Thymus (tissue), 14 donors: ENCODE measurements around the gene RGS16. TPM values are rescaled to one million over a fixed set of nuclear protein-coding genes. Genes with fewer than 3 reads are reported as not detected.

Experiments
- DNase-seq, 9 donors: peaks; one replicate each; pipeline ENCODE4 v3.0.0-alpha.2; 2013; ENCODE audit warnings: low spot score in 9 of 9, low read depth in 6 of 9, missing footprints in 1 of 9
- H3K27ac ChIP-seq, 2 donors: one replicate each; pipeline ENCODE4 v1.5.1; 2013; ENCODE audit warnings: control low read depth in 1 of 2, low read depth in 1 of 2, low read length in 1 of 2, mild to moderate bottlenecking in 1 of 2, moderate library complexity in 1 of 2
- H3K27me3 ChIP-seq, 2 donors: one replicate each; pipeline ENCODE4 v1.5.1; 2013; ENCODE audit warnings: low read length in 1 of 2; ENCODE audit not compliant: control insufficient read depth in 2 of 2, insufficient read depth in 1 of 2
- H3K36me3 ChIP-seq, 2 donors: one replicate each; pipeline ENCODE4 v1.5.1; 2013; ENCODE audit warnings: low read length in 1 of 2, mild to moderate bottlenecking in 1 of 2, moderate library complexity in 1 of 2; ENCODE audit not compliant: control insufficient read depth in 2 of 2, insufficient read depth in 2 of 2
- H3K4me1 ChIP-seq, 2 donors: one replicate each; pipeline ENCODE4 v1.5.1; 2013; ENCODE audit warnings: low read length in 2 of 2; ENCODE audit not compliant: control insufficient read depth in 2 of 2, insufficient read depth in 2 of 2
- H3K4me3 ChIP-seq, 2 donors: one replicate each; pipeline ENCODE4 v1.5.1; 2013; ENCODE audit warnings: low read length in 2 of 2, control low read depth in 1 of 2, mild to moderate bottlenecking in 1 of 2
- H3K9me3 ChIP-seq, 2 donors: one replicate each; pipeline ENCODE4 v1.5.1; 2013; ENCODE audit warnings: low read length in 1 of 2, mild to moderate bottlenecking in 1 of 2; ENCODE audit not compliant: control insufficient read depth in 2 of 2, insufficient read depth in 1 of 2
- WGBS: extraction: QIAGEN DNeasy Blood & Tissue Kit; methylation state at CpG from one replicate; pipeline ENCODE4 v1.1.7; 2013; 5-methylcytosine and 5-hydroxymethylcytosine counted together
- long read RNA-seq, 10 donors: transcript quantifications; one replicate each; lab custom pipeline, GENCODE V29; 2026
- polyA plus RNA-seq: library from polyadenylated mRNA; stranded (reverse); fragments of 200-250 nt; gene quantifications from one replicate; pipeline ENCODE4 v1.2.3, GENCODE V29; 2013
- total RNA-seq: library from RNA; stranded (reverse); fragments of 120-200 nt; gene quantifications from one replicate; pipeline ENCODE4 v1.2.4, GENCODE V29; 2013
- donor health status: healthy.

RGS16 gene
- total RNA-seq (8.3 TPM), polyA plus RNA-seq (5.0 TPM)
- long read RNA-seq, donor 1, partial matches to known transcripts = 0 of 1 reads
- long read RNA-seq, donor 1, other reads (novel, unspliced or antisense) = 0 of 1 reads
- long read RNA-seq, donor 2, transcript RGS16-201 (5 exons, 2,427 nt) = major isoform, 8 of 8 reads
- long read RNA-seq, donor 2, partial matches to known transcripts = 0 of 8 reads
- long read RNA-seq, donor 2, other reads (novel, unspliced or antisense) = 0 of 8 reads
- long read RNA-seq, donor 3, transcript RGS16-201 (5 exons, 2,427 nt) = major isoform, 6 of 6 reads
- long read RNA-seq, donor 3, partial matches to known transcripts = 0 of 6 reads
- long read RNA-seq, donor 3, other reads (novel, unspliced or antisense) = 0 of 6 reads
- long read RNA-seq, donor 4, transcript RGS16-201 (5 exons, 2,427 nt) = major isoform, 5 of 5 reads
- long read RNA-seq, donor 4, partial matches to known transcripts = 0 of 5 reads
- long read RNA-seq, donor 4, other reads (novel, unspliced or antisense) = 0 of 5 reads
- long read RNA-seq, donor 5, transcript RGS16-201 (5 exons, 2,427 nt) = major isoform, 10 of 10 reads
- long read RNA-seq, donor 5, partial matches to known transcripts = 0 of 10 reads
- long read RNA-seq, donor 5, other reads (novel, unspliced or antisense) = 0 of 10 reads
- long read RNA-seq, donor 6, transcript RGS16-201 (5 exons, 2,427 nt) = major isoform, 8 of 8 reads
- long read RNA-seq, donor 6, partial matches to known transcripts = 0 of 8 reads
- long read RNA-seq, donor 6, other reads (novel, unspliced or antisense) = 0 of 8 reads
- long read RNA-seq, donor 7, partial matches to known transcripts = 0 of 4 reads
- long read RNA-seq, donor 7, other reads (novel, unspliced or antisense) = 0 of 4 reads
- long read RNA-seq, donor 8, partial matches to known transcripts = 0 of 2 reads
- long read RNA-seq, donor 8, other reads (novel, unspliced or antisense) = 0 of 2 reads
- long read RNA-seq, donor 9, partial matches to known transcripts = 0 of 2 reads
- long read RNA-seq, donor 9, other reads (novel, unspliced or antisense) = 0 of 2 reads
- long read RNA-seq, donor 10, transcript RGS16-201 (5 exons, 2,427 nt) = major isoform, 9 of 9 reads
- long read RNA-seq, donor 10, partial matches to known transcripts = 0 of 9 reads
- long read RNA-seq, donor 10, other reads (novel, unspliced or antisense) = 0 of 9 reads

DNA sequence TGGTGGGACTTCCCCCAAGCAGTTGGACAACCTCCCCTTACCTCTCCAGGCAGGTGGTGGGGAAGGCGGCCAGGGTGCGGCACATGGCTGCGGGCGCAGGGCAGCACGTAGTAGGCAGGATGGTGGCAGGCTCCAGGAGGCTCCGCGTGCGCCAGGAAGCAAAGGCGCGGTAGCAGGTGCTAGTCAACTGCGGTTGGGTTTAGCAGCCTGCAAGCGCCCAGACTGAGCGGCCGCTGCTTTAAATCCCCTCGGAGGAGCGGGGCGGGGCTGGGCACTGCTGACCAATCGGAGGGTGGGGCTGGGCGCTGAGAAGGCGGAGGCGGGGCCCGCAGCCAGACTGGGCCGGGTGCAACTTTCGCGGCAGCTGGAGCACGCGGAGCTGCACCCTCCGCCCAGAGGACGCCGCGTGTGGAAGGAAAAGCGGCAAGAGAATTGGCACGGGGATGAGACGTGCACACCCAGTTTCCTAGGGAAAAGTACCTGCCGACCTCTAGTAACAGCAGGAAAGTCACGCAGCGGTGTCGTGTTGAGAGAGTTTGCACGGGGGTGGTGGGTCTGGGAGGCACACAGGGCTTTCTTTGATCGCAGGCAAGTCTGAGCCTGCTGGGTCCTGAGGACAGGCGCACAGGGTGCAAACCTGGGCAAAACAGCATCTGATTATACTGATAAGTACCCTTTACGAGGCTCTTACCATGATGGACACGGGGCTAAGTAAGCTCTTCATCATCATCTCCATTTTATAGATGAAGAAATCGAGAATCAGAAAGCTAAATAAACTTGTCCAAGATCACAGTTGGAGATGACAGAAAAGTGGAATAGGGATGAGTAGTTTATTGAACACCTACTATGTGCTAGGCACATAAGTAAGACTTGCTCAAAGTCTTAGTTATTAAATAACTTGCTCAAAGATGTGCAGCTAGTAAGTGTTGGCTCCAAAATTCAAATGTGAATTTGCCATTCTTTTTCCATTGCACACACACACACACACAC, at the start of gene RGS16:
Gene RGS16 (minus strand): TSS at position 215 of the 990 bp plus-strand sequence. CDS start 130 bp downstream, at position 85.
- no peaks in the 10 kb centered on the region for H3K9me3 ChIP-seq
- H3K27me3 ChIP-seq = peaks cover 4 to 41% of the 10 kb centered on the region in 2 donors
- WGBS = 7% methylated on average over 44 of the region's 44 CpGs
- H3K4me3 ChIP-seq = peak within 1 kb of the TSS; percentile 37 to 39
- no peak within 1 kb of the TSS for H3K27ac ChIP-seq
- peaks cover 4 to 22% of the 10 kb centered on the region in 2 donors for H3K4me1 ChIP-seq
- DNase-seq = peak; percentile 64 to 94 (median 84)
- H3K36me3 ChIP-seq = no peaks in the 10 kb centered on the region

DNA sequence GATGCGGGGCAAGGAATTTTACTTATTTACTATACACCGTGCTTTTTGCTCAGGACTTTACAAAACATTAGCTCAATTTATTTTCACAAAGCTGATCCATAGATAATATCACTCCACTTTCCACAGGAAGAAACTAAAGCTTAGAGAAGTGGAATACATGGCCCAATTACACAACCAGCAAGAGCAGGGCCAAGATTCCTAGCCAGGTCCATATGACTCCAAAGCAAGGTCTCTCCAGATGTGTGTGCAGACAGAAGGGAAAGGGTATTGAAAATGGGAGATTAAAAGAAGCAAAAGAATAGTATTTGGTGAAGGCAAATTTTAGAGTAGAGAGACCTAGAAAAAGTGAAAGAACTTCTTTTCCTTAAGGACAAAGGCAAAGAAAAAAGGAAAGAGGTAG, 49.8 kb upstream of the RGS16 start:
- DNase-seq = no peak
- Histone ChIP-seq H3K4me1 (no peaks in the 10 kb centered on the region), H3K36me3 (no peaks in the 10 kb centered on the region), H3K27me3 (peaks cover 0 to 3% of the 10 kb centered on the region in 2 donors), H3K9me3 (no peaks in the 10 kb centered on the region), H3K4me3 (no peak overlapping the region), H3K27ac (no peak overlapping the region)
- 76% methylated on average over 2 of the region's 2 CpGs for WGBS

DNA sequence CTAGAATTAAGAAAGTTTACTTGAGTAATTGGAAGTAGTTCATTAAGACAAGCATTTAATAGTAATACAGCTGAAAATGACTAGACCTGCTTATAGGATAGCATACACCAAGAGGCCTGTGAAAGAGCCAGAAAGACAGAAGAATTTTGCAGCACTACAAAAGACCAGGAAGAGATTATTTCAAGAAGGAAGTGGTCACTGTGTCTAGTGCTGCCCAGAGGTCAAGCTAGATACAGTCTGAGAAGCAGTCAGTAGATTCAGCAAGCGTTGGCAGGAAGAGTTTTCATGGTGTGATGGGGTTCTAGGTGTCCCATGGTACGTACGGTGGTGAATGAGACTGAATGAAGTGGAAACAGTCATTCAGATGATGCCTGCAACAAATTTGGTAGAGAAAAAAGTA, 48.7 kb upstream of the RGS16 start:
- H3K27me3 ChIP-seq = peaks cover 0 to 3% of the 10 kb centered on the region in 2 donors
- no peaks in the 10 kb centered on the region for H3K36me3 ChIP-seq
- no peaks in the 10 kb centered on the region for H3K9me3 ChIP-seq
- no peak overlapping the region for H3K4me3 ChIP-seq
- WGBS = 59% methylated on average over 3 of the region's 3 CpGs
- DNase-seq = no peak
- no peaks in the 10 kb centered on the region for H3K4me1 ChIP-seq
- H3K27ac ChIP-seq = no peak overlapping the region

GRCh38 chr1:182651339-182651724, 47.1 kb upstream of the RGS16 start:
- no peak for DNase-seq
- Histone ChIP-seq H3K27ac (no peak overlapping the region), H3K4me3 (no peak overlapping the region), H3K9me3 (no peaks in the 10 kb centered on the region), H3K4me1 (no peaks in the 10 kb centered on the region), H3K27me3 (no peaks in the 10 kb centered on the region), H3K36me3 (no peaks in the 10 kb centered on the region)
- WGBS = 78% methylated on average over 3 of the region's 3 CpGs

DNA sequence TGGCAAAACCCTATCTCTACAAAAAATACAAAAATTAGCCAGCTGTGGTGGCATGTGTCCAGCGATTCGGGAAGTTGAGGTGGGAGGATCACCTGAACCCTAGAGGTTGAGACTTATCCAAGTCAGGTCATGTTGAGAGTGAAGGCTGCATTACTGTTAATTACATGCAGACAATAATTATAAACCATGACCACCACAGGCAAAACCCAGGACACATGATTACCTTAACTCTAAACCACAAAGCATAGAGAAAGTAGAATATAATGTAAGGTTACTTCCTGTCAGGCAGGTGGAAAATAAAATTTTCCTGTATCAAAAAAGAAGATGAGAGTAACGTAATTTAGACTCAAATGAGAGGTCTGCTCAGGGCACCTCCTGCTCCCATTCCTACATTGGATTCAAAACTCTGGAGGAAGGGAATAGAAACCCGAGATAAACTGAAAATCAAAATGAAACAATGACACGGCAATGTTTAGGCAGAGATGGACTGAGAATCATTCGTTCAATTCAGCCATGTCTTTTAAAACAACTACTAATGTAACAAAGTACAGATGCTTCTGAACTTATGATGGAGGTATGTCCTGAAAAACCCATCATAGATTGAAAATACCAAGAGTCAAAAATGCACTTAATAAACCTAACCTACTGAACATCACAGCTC, 46.6 kb upstream of the RGS16 start:
- Histone ChIP-seq H3K27ac (no peak overlapping the region), H3K4me1 (no peaks in the 10 kb centered on the region), H3K36me3 (no peaks in the 10 kb centered on the region), H3K9me3 (no peaks in the 10 kb centered on the region), H3K27me3 (no peaks in the 10 kb centered on the region), H3K4me3 (no peak overlapping the region)
- no peak for DNase-seq
- WGBS = 85% methylated on average over 6 of the region's 6 CpGs

- no peaks in the 10 kb centered on the region for H3K4me1 ChIP-seq
- H3K4me3 ChIP-seq = no peak overlapping the region
- WGBS = 95% methylated on average over 7 of the region's 7 CpGs
- no peak overlapping the region for H3K27ac ChIP-seq
- H3K9me3 ChIP-seq = no peaks in the 10 kb centered on the region
- no peaks in the 10 kb centered on the region for H3K36me3 ChIP-seq
- DNase-seq = no peak
- H3K27me3 ChIP-seq = no peaks in the 10 kb centered on the region
Observed at GRCh38 chr1:182649041-182649440, 44.9 kb upstream of the RGS16 start.

DNA sequence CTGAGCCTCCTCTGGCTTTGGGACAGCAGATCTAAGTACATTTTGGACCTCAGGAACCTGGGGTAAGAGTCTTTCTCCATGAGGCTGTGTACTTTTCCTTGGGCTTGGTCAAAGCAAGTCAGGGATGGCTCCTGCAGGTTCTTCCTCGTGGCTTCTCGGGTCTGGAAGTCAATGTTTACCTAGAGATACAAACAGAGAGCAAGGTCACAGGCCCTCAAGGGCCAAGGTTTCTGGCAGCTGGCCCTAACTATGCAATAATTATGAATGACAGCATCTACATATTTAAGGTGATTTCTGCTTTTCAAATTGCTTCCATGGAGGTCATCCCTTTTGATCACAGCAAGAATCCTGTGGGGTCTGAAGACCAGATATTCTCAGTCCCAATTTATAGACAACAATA, 42.5 kb upstream of the RGS16 start:
- DNase-seq = no peak
- Histone ChIP-seq H3K27me3 (no peaks in the 10 kb centered on the region), H3K4me1 (no peaks in the 10 kb centered on the region), H3K27ac (no peak overlapping the region), H3K36me3 (no peaks in the 10 kb centered on the region), H3K9me3 (no peaks in the 10 kb centered on the region), H3K4me3 (no peak overlapping the region)
- 92% methylated on average over 2 of the region's 2 CpGs for WGBS

- H3K27me3 ChIP-seq = no peaks in the 10 kb centered on the region
- H3K4me1 ChIP-seq = no peaks in the 10 kb centered on the region
- H3K9me3 ChIP-seq = no peaks in the 10 kb centered on the region
- H3K36me3 ChIP-seq = no peaks in the 10 kb centered on the region
- no peak for DNase-seq
- H3K4me3 ChIP-seq = no peak overlapping the region
- 87% methylated on average over 4 of the region's 4 CpGs for WGBS
- H3K27ac ChIP-seq = no peak overlapping the region
Observed at GRCh38 chr1:182644886-182645285, 40.7 kb upstream of the RGS16 start.
